GM12878 (cell line): Measurements from ENCODE around the gene CXCR1. TPM values are rescaled to one million over a fixed set of nuclear protein-coding genes. Genes with fewer than 3 reads are reported as not detected.

ENCODE experiments used
- ATAC-seq: fragments of 200-7000 bp; cut with Tn5 transposase; 3 replicates; pipeline ENCODE4 v1.9.1; 2020; ENCODE audit warnings: mild to moderate bottlenecking, moderate library complexity
- Bru-seq: library from RNA; stranded (reverse); fragments of 400-500 nt; gene quantifications from one replicate; lab custom pipeline; 2021; lab: Mats Ljungman, UMichigan
- BruChase-seq, 2 experiments: library from RNA; stranded (reverse); fragments of 400-500 nt; gene quantifications; one replicate each; lab custom pipeline; 2021; lab: Mats Ljungman, UMichigan
- BruUV-seq: library from RNA; stranded (reverse); fragments of 400-500 nt; replicated peaks from 2 replicates; lab custom pipeline; 2021; lab: Mats Ljungman, UMichigan
- CTCF ChIA-PET: fragments of 300-600 bp; sonication (Branson Sonifier 250); formaldehyde crosslinking; extraction: SDS; loops from one replicate; lab custom pipeline; 2021; ENCODE audit warnings: inconsistent platforms; lab: Yijun Ruan, JAX
- POLR2A ChIA-PET: fragments of 350-600 bp; formaldehyde crosslinking; extraction: SDS; loops from one replicate; lab custom pipeline; 2021; ENCODE audit warnings: inconsistent platforms; lab: Charles Lee
- RAD21 ChIA-PET: fragments of 300-600 bp; sonication (Branson Sonifier 250); formaldehyde crosslinking; loops from one replicate; lab custom pipeline; 2023; ENCODE audit warnings: antibody characterized with exemption; ENCODE audit not compliant: unreplicated experiment; lab: Charles Lee
- SMC1A ChIA-PET: fragments of 300-600 bp; sonication (Branson Sonifier 250); formaldehyde crosslinking; loops from one replicate; lab custom pipeline; 2023; ENCODE audit not compliant: unreplicated experiment, uncharacterized antibody; lab: Charles Lee
- DNase-seq: peaks from one replicate; pipeline ENCODE4 v3.0.0-alpha.2; 2011; ENCODE audit warnings: low read depth, low spot score
- FAIRE-seq: peaks from 3 replicates; lab custom pipeline; 2011; peaks lifted over from hg19 to GRCh38; lab: Jason Lieb, UNC
- H2AFZ ChIP-seq: 2 replicates; pipeline ENCODE4 v1.6.0; 2011; ENCODE audit warnings: low read depth, low read length, control low read depth; ENCODE audit not compliant: control insufficient read depth
- H3K27ac ChIP-seq: 2 replicates; pipeline ENCODE4 v1.5.1; 2011; ENCODE audit warnings: control low read depth; ENCODE audit not compliant: control insufficient read depth, insufficient read depth
- H3K27me3 ChIP-seq, 2 experiments: replicated peaks in 1 of 2; 2 replicates each; pipeline versions ENCODE4 v1.6.0 to v1.6.1; 2011; ENCODE audit warnings: low read length in 1 of 2; ENCODE audit not compliant: control insufficient read depth in 2 of 2, insufficient read depth in 2 of 2
- H3K36me3 ChIP-seq, 2 experiments: 2 replicates each; pipeline ENCODE4 v1.5.1; 2011; ENCODE audit warnings: low read length in 1 of 2; ENCODE audit not compliant: control insufficient read depth in 2 of 2, insufficient read depth in 2 of 2
- H3K4me1 ChIP-seq: 2 replicates; pipeline ENCODE4 v1.6.1; 2011; ENCODE audit warnings: mild to moderate bottlenecking, low read length, moderate library complexity, mixed read lengths; ENCODE audit not compliant: control insufficient read depth, insufficient read depth
- H3K4me2 ChIP-seq: 2 replicates; pipeline ENCODE4 v1.6.0; 2011; ENCODE audit warnings: control low read depth; ENCODE audit not compliant: control insufficient read depth, insufficient read depth
- H3K4me3 ChIP-seq: fragments of 200-600 bp; sonication (generic); 2 replicates; pipeline ENCODE4 v1.5.1; 2016
- H3K79me2 ChIP-seq: 2 replicates; pipeline ENCODE4 v1.6.0; 2011; ENCODE audit warnings: low read length; ENCODE audit not compliant: control insufficient read depth, insufficient read depth
- H3K9ac ChIP-seq: 2 replicates; pipeline ENCODE4 v1.8.0; 2011; ENCODE audit warnings: low read length, control low read depth, mixed read lengths; ENCODE audit not compliant: control insufficient read depth, insufficient read depth
- H3K9me3 ChIP-seq: replicated peaks from 3 replicates; pipeline ENCODE4 v1.5.1; 2011; ENCODE audit warnings: mild to moderate bottlenecking, low read length; ENCODE audit not compliant: control insufficient read depth, insufficient read depth
- H4K20me1 ChIP-seq: 2 replicates; pipeline ENCODE4 v1.6.0; 2011; ENCODE audit not compliant: control insufficient read depth, insufficient read depth
- RUNX3 ChIP-seq: IDR thresholded peaks from 2 replicates; pipeline ENCODE4 v1.6.1; 2012; ENCODE audit warnings: low read length, inconsistent platforms
- WGBS: methylation state at CpG from one replicate; pipeline ENCODE4 v1.1.6; 2016; ENCODE audit warnings: low lambda C conversion rate; ENCODE audit not compliant: insufficient replicate concordance, insufficient coverage; ENCODE audit errors: missing lambda C conversion rate; 5-methylcytosine and 5-hydroxymethylcytosine counted together
- in situ Hi-C: fragments of 300-500 bp; cut with MboI; formaldehyde crosslinking; loops from 9 replicates; pipeline ENCODE4 v1.14.3; 2018; ENCODE audit warnings: mixed read lengths
- intact Hi-C: fragments of 100-400 bp; cut with micrococcal nuclease; formaldehyde crosslinking; loops from one replicate; pipeline ENCODE4 v1.14.2; 2022; ENCODE audit not compliant: unreplicated experiment
- long read RNA-seq, 2 experiments: library from polyadenylated mRNA; unstranded; transcript quantifications; one replicate each; pipeline ENCODE4 v2.0.0, GENCODE V29; 2019 to 2020
- polyA minus RNA-seq, 3 experiments: library from RNA; depleted of rRNA, polyadenylated mRNA; stranded (reverse); fragments of >200 nt; gene quantifications; 2 replicates each; pipeline ENCODE4 v1.2.3, GENCODE V29; 2011
- polyA plus RNA-seq, 11 experiments: library from polyadenylated mRNA; depleted of rRNA in 4 of 11; unstranded in 6 of 11; stranded (reverse) in 5 of 11; fragments of >200 nt; fragmentation: Nextera tagmentation in 4 of 11; fragmentation: Illumina TruSeq in 1 of 11; extraction: Ambion mirVana in 4 of 11; extraction: Trizol in 1 of 11; gene quantifications; 1 replicate in 1 of 11; 2 replicates in 10 of 11; pipeline versions ENCODE4 v1.2.1 to v1.2.3, GENCODE V29; 2011 to 2016; ENCODE audit warnings: inconsistent platforms in 2 of 11, missing spikeins in 2 of 11, low read depth in 1 of 11
- total RNA-seq, 4 experiments: library from RNA; depleted of rRNA in 3 of 4; stranded (reverse); fragments of >200 nt in 3 of 4; fragmentation: Illumina TruSeq in 1 of 4; extraction: Trizol in 1 of 4; gene quantifications; 2 replicates each; pipeline versions ENCODE4 v1.2.1 to v1.2.3, GENCODE V29; 2013 to 2021
- TF ChIP-seq, protein P1 (sequence below): IDR thresholded peaks from 2 replicates; pipeline ENCODE4 v1.6.1; 2011; ENCODE audit warnings: borderline replicate concordance, low read depth, mild to moderate bottlenecking, moderate library complexity, low read length; ENCODE audit not compliant: insufficient read depth, poor library complexity, severe bottlenecking

CXCR1 gene
- not detected in 2 replicates for total RNA-seq (2013; cell fraction: nucleolus; rRNA removed)
- total RNA-seq (2014; rRNA removed) (not detected in 2 replicates), total RNA-seq (2014; rRNA removed; fragmentation: Illumina TruSeq; extraction: Trizol) (not detected in 2 replicates), total RNA-seq (2021) (not detected in 2 replicates), polyA plus RNA-seq (2011; rRNA removed) (not detected in 2 replicates), polyA plus RNA-seq (2014; fragmentation: Illumina TruSeq; extraction: Trizol) (not detected in 2 replicates), polyA plus RNA-seq (2014; fragmentation: Nextera tagmentation; extraction: Ambion mirVana) (not detected), polyA plus RNA-seq (2014; rRNA removed) (not detected in 2 replicates), polyA plus RNA-seq (2016; fragmentation: Nextera tagmentation; extraction: Ambion mirVana) (not detected), polyA minus RNA-seq (2011; rRNA and poly(A)+ RNA removed) (not detected in 2 replicates), Bru-seq, nascent RNA (not detected), BruChase-seq, experiment 1, labeled RNA remaining after a 6-hour chase (not detected), BruChase-seq, experiment 2, labeled RNA remaining after a 2-hour chase (not detected)
- not detected for polyA plus RNA-seq (2011; ENCODE audit: low read depth)
- polyA plus RNA-seq (2011; cell fraction: cytosol; rRNA removed) = 0.03 TPM in 1 of 2 replicates, not detected in the other
- not detected in 2 replicates for polyA plus RNA-seq (2011; cell fraction: nucleus; rRNA removed)
- polyA plus RNA-seq (2012) = not detected in 2 replicates
- not detected in 2 replicates for polyA minus RNA-seq (2011; cell fraction: cytosol; rRNA and poly(A)+ RNA removed)
- polyA minus RNA-seq (2011; cell fraction: nucleus; rRNA and poly(A)+ RNA removed) = not detected in 2 replicates
- long read RNA-seq, experiment 1 = 0 reads
- long read RNA-seq, experiment 2 = 0 reads

DNA sequence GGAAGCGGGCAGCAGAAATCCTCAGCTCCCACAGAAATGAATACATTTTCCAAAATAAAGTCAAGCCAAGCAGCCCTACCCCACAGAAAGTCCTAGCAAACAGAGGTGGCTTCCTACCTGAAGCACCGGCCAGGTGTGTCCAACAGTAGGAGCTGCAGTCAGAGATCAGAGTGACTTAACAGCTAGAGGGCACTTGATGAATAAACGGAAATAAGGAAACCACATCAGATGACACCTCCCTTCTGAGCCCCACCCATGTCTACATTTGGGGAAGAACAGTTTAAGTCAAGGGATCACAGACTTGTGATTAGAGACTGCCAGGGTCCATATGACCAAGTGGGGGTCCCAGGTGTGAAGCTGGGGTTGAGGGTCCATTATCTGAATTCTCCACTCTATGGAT, at the start of gene CXCR1:
CXCR1 (minus strand) TSS at position 172 of the 400 bp plus-strand sequence. CDS start 1,751 bp downstream, outside the sequence.
- H2AFZ ChIP-seq = no peak within 1 kb of the TSS
- no peaks in the 10 kb centered on the region for H3K9me3 ChIP-seq
- no peaks in the 10 kb centered on the region for H3K4me1 ChIP-seq
- DNase-seq (no peak), FAIRE-seq (no peak), ATAC-seq (peak; percentile 32; the same call in 2 of the 3 replicates)
- H3K27ac ChIP-seq = no peak within 1 kb of the TSS
- 20% methylated on average over 3 of the region's 3 CpGs for WGBS
- POLR2A ChIA-PET = no interaction called here
- SMC1A ChIA-PET = interaction anchor here (1.2 kb wide), 1 partner anchor 124 kb away, joined by 4 read pairs; no protein-coding TSS in a partner anchor
- H3K4me3 ChIP-seq = no peak within 1 kb of the TSS
- peaks cover 0 to 3% of the 10 kb centered on the region in 2 experiments; a peak in 3 of 4 replicates for H3K27me3 ChIP-seq
- in situ Hi-C loops (no loop called here), intact Hi-C loops (loop anchor here (5.0 kb wide), 2 partner anchors 91 to 94 kb away; no protein-coding TSS in a partner anchor)
- H3K79me2 ChIP-seq = no peaks in the 10 kb centered on the region
- no peak within 1 kb of the TSS for H3K4me2 ChIP-seq
- H3K9ac ChIP-seq = no peak within 1 kb of the TSS
- CTCF ChIA-PET = interaction anchor here (0.9 to 2.5 kb wide), 5 partner anchors 9 to 91 kb away, joined by 3 to 11 read pairs (median 6); no protein-coding TSS in a partner anchor
- no peaks in the 10 kb centered on the region for H3K36me3 ChIP-seq
- no peaks in the 10 kb centered on the region for H4K20me1 ChIP-seq
- no TSS peak for BruUV-seq
- TF ChIP-seq RUNX3 = 0 out of 2 replicates have a peak, but pooled peaks have one; percentile 14
- TF ChIP-seq, protein P1, sequence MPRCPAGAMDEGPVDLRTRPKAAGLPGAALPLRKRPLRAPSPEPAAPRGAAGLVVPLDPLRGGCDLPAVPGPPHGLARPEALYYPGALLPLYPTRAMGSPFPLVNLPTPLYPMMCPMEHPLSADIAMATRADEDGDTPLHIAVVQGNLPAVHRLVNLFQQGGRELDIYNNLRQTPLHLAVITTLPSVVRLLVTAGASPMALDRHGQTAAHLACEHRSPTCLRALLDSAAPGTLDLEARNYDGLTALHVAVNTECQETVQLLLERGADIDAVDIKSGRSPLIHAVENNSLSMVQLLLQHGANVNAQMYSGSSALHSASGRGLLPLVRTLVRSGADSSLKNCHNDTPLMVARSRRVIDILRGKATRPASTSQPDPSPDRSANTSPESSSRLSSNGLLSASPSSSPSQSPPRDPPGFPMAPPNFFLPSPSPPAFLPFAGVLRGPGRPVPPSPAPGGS = no peak
- RAD21 ChIA-PET = no interaction called here
